HEK293 (cell line): Measurements from ENCODE around the gene ZAP70.

Experiments
- CTCF ChIA-PET: fragments of 350-600 bp; formaldehyde crosslinking; extraction: SDS; loops from one replicate; lab custom pipeline; 2021; ENCODE audit warnings: antibody characterized with exemption; lab: Yijun Ruan, JAX
- POLR2A ChIA-PET: fragments of 300-600 bp; formaldehyde crosslinking; extraction: SDS; loops from one replicate; lab custom pipeline; 2020; ENCODE audit warnings: antibody characterized with exemption, inconsistent platforms; lab: Yijun Ruan, JAX
- H3K27ac ChIP-seq: fragments of 200-500 bp; sonication (Bioruptor generic); 2 replicates; pipeline ENCODE4 v1.5.1; 2014; ENCODE audit warnings: low read depth, low read length, control low read depth, inconsistent platforms; ENCODE audit errors: extremely low read depth
- H3K36me3 ChIP-seq, 2 experiments: fragments of 200-500 bp in 1 of 2; sonication (Bioruptor generic) in 1 of 2; 1 replicate in 1 of 2; 2 replicates in 1 of 2; pipeline ENCODE4 v1.5.1; 2014 to 2017; ENCODE audit warnings: inconsistent platforms in 2 of 2, low read length in 2 of 2; ENCODE audit not compliant: control insufficient read depth in 2 of 2, insufficient read depth in 1 of 2
- H3K4me1 ChIP-seq: fragments of 200-500 bp; sonication (Bioruptor generic); 2 replicates; pipeline ENCODE4 v1.5.1; 2014; ENCODE audit warnings: mild to moderate bottlenecking, low read length, inconsistent platforms; ENCODE audit not compliant: control insufficient read depth, insufficient read depth
- H3K4me3 ChIP-seq: 2 replicates; pipeline ENCODE4 v1.5.1; 2011; ENCODE audit warnings: low read depth, mild to moderate bottlenecking, control low read depth, low read length, moderate library complexity
- H3K9me3 ChIP-seq: fragments of 200-500 bp; sonication (Bioruptor generic); 2 replicates; pipeline ENCODE4 v1.5.1; 2014; ENCODE audit warnings: low read depth, low read length, inconsistent platforms; ENCODE audit not compliant: control insufficient read depth, insufficient read depth
- GLI4 ChIP-seq: fragments of 450-650 bp; formaldehyde crosslinking; IDR thresholded peaks from 2 replicates; pipeline ENCODE4 v1.5.1; 2016; ENCODE audit warnings: missing biosample characterization, missing genetic modification characterization
- IKZF3 ChIP-seq: fragments of 450-650 bp; IDR thresholded peaks from 2 replicates; pipeline ENCODE4 v1.5.0; 2018; ENCODE audit warnings: missing biosample characterization, mild to moderate bottlenecking, missing genetic modification characterization, moderate library complexity
- PRDM10 ChIP-seq: fragments of 450-650 bp; formaldehyde crosslinking; IDR thresholded peaks from 2 replicates; pipeline ENCODE4 v1.5.1; 2016; ENCODE audit warnings: missing biosample characterization, missing genetic modification characterization
- PRDM2 ChIP-seq: fragments of 450-650 bp; formaldehyde crosslinking; IDR thresholded peaks from 2 replicates; pipeline ENCODE4 v1.5.1; 2016; ENCODE audit warnings: missing biosample characterization, missing genetic modification characterization, borderline replicate concordance
- RBAK ChIP-seq: fragments of 450-650 bp; formaldehyde crosslinking; IDR thresholded peaks from 2 replicates; pipeline ENCODE4 v1.5.1; 2016; ENCODE audit warnings: missing biosample characterization, missing genetic modification characterization
- SP2 ChIP-seq: fragments of 450-650 bp; formaldehyde crosslinking; IDR thresholded peaks from 2 replicates; pipeline ENCODE4 v1.5.1; 2016; ENCODE audit warnings: missing biosample characterization, missing genetic modification characterization
- ZFP41 ChIP-seq: fragments of 450-650 bp; formaldehyde crosslinking; IDR thresholded peaks from 2 replicates; pipeline ENCODE4 v1.5.1; 2016; ENCODE audit warnings: missing biosample characterization, missing genetic modification characterization, borderline replicate concordance
- ZNF112 ChIP-seq: fragments of 450-650 bp; formaldehyde crosslinking; IDR thresholded peaks from 2 replicates; pipeline ENCODE4 v1.5.0; 2017; ENCODE audit warnings: missing biosample characterization, missing genetic modification characterization
- ZNF157 ChIP-seq: fragments of 450-650 bp; formaldehyde crosslinking; IDR thresholded peaks from 2 replicates; pipeline ENCODE4 v1.5.1; 2016; ENCODE audit warnings: missing biosample characterization, missing genetic modification characterization
- ZNF211 ChIP-seq: fragments of 450-650 bp; formaldehyde crosslinking; IDR thresholded peaks from 2 replicates; pipeline ENCODE4 v1.5.1; 2016; ENCODE audit warnings: low read depth, missing biosample characterization, missing genetic modification characterization
- ZNF214 ChIP-seq: fragments of 450-650 bp; formaldehyde crosslinking; IDR thresholded peaks from 2 replicates; pipeline ENCODE4 v1.5.1; 2017; ENCODE audit warnings: missing biosample characterization, mild to moderate bottlenecking, missing genetic modification characterization, borderline replicate concordance
- ZNF26 ChIP-seq: fragments of 450-650 bp; formaldehyde crosslinking; IDR thresholded peaks from 2 replicates; pipeline ENCODE4 v1.5.1; 2016; ENCODE audit warnings: missing biosample characterization, missing genetic modification characterization
- ZNF302 ChIP-seq: fragments of 450-650 bp; formaldehyde crosslinking; IDR thresholded peaks from 2 replicates; pipeline ENCODE4 v1.5.1; 2016; ENCODE audit warnings: missing biosample characterization, missing genetic modification characterization, low read depth
- ZNF701 ChIP-seq: fragments of 450-650 bp; formaldehyde crosslinking; IDR thresholded peaks from 2 replicates; pipeline ENCODE4 v1.5.1; 2016; ENCODE audit warnings: missing biosample characterization, missing genetic modification characterization
- ZNF791 ChIP-seq: fragments of 450-650 bp; formaldehyde crosslinking; IDR thresholded peaks from 2 replicates; pipeline ENCODE4 v1.5.1; 2016; ENCODE audit warnings: missing biosample characterization, missing genetic modification characterization
- ZSCAN30 ChIP-seq: fragments of 450-650 bp; IDR thresholded peaks from 2 replicates; pipeline ENCODE4 v1.5.1; 2018; ENCODE audit warnings: missing biosample characterization, mild to moderate bottlenecking, missing genetic modification characterization, moderate library complexity
- ZSCAN4 ChIP-seq: fragments of 450-650 bp; formaldehyde crosslinking; IDR thresholded peaks from 2 replicates; pipeline ENCODE4 v1.5.1; 2017; ENCODE audit warnings: missing biosample characterization, missing genetic modification characterization

Gene ZAP70

GRCh38 chr2:97727296-97727695, 13.9 kb downstream of the ZAP70 start:
- H3K4me3 ChIP-seq: no peak overlapping the region
- H3K4me1 ChIP-seq: no peaks in the 10 kb centered on the region
- no peaks in the 10 kb centered on the region for H3K9me3 ChIP-seq
- ChIA-PET POLR2A (no interaction called here), CTCF (interaction anchor here (0.7 to 4.1 kb wide), 2 partner anchors 14 to 136 kb away, joined by 3 to 20 read pairs; no protein-coding TSS in a partner anchor)
- no peak for TF ChIP-seq ZNF791 (tag by site-specific recombination)
- no peak for TF ChIP-seq RBAK (tag by site-specific recombination)
- no peak for TF ChIP-seq ZSCAN4 (tag by site-specific recombination)
- no peak for TF ChIP-seq ZNF157 (tag by site-specific recombination)
- no peak for TF ChIP-seq ZNF112 (tag by site-specific recombination)
- TF ChIP-seq SP2 (tag by site-specific recombination): no peak
- no peak for TF ChIP-seq GLI4 (tag by site-specific recombination)
- TF ChIP-seq IKZF3 (tag by site-specific recombination): no peak
- no peak for TF ChIP-seq PRDM2 (tag by site-specific recombination)
- no peak for TF ChIP-seq PRDM10
- no peak for TF ChIP-seq ZSCAN30 (tag by site-specific recombination)
- no peak for TF ChIP-seq ZNF211 (tag by site-specific recombination)
- no peak for TF ChIP-seq ZNF26
- no peak for TF ChIP-seq ZNF302 (tag by site-specific recombination)
- no peak for TF ChIP-seq ZNF214 (tag by site-specific recombination)
- TF ChIP-seq ZNF701: no peak
- no peak for TF ChIP-seq ZFP41 (tag by site-specific recombination)
- no peak overlapping the region for H3K27ac ChIP-seq
- H3K36me3 ChIP-seq: no peaks in the 10 kb centered on the region
